EH (cell line): ENCODE results near the gene PIGQ.

Source experiments
- DNase-seq: peaks from one replicate; pipeline ENCODE4 v3.0.0-alpha.2; 2015; ENCODE audit warnings: low read depth

PIGQ gene

DNA sequence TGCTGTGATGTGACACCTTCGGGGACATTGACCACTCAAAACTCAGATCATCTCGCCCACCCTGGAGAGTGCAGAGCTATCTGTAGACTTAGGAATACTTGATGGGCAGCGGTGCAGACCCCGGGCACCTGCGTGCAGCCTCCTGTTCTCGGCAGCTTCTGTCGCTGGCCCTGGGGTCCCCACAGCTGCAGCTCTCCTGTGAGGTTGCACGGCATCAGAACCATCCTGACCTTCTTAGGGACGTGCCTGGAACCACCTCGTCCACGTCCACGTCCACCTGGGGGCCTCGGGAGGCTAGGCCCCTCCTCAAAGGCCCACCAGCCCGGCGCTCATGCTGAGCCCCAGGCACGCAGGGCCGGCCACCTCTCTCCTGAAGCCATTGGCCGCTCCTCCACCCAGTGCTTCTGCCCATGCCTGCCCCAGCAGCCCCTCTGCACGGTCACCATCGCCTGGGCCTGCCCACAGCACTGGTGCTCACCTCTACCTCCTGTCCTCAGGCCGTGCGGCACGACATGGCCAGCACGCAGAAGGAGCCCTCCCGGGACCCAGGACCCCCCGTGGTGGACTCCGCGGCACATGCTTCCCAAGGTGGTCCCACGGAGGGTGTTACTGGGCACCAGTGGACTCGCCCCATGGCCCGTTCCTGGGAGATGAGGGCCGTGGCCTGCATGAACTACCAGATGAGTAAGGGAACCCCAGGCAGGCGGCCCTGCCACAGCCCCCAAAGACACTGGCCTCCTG is 58.7 kb downstream of the PIGQ start:
- DNase-seq = no peak

DNA sequence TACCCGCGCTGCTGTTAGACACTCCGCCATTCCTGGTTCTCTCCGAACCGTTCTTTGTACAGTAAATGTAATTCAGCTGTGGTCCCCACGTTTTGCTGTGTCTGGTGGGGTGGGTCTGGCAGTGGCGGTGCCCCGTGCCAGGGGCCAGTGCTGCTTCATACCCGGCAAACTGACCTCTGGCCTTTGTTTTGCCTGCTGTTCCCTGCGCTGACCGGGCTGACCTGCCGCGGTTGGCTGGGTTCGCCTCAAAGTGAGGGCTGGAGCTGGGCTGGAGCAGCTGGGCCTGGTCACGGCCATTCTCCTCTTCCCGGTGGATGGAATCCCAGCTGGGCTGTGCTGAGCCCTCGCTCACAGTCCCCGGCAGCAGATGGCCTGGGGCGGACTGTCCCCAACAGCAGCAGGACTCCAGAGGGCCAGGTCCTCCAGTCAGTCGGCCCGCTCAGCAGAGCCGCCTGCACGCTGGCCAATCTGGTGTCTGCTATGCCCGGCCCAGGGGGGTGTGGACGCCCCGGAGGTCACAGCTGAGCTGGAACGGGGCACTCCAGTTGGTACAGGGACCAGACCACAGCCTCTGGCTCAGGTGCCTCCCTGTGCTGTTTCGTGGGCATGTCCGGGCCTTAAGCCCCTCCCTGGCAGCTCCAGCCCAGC is 59.5 kb downstream of the PIGQ start:
- no peak for DNase-seq

DNA sequence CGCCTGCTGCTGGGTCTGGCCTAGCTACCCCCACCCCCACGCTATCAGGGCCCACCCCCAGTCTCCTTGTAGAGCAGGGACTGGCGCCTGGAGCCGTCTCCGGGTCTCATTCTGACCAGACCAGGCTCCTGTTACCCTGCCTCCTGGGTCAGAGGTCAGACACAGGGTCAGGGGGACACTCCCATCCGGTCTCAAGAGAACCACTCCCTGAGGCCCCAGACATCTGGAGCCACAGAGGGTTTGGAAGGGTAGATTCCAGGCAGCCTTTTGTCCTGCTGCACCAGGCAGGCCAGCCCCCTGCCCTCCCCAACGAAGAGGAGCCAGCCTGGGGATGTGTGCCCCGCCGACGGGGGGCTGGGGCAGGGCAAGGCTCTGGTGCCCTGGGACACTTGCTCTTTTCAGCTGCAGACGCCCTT is 60.1 kb downstream of the PIGQ start:
- DNase-seq = no peak

DNA sequence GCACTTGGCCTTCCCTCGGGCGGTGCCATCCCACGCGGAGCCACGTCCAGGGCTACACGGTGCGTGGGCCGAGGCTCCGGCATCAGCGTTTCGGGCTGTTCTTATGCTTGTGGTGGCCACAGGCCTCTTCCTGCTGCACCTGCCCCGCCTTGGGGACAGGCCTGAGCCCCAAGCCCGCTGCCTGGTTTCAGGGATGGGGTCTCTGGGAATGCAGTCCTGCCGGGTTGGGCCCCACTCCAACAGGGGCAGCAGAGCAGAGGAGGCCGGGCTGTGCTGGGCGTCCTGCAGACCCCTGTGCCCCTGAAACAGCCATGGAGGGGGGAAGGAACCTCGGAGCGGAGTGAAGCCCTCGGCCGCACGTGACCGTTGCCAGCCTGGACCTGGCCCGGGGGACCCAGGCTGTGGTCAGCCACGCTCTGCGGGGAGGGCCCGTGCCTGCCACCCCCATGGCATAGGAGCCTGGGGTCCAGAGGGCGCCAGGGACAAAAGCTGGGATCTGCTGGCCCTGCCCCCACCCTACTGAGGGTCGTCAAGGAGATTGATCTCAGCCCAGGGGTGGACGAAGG is 60.6 kb downstream of the PIGQ start:
- no peak for DNase-seq

DNA sequence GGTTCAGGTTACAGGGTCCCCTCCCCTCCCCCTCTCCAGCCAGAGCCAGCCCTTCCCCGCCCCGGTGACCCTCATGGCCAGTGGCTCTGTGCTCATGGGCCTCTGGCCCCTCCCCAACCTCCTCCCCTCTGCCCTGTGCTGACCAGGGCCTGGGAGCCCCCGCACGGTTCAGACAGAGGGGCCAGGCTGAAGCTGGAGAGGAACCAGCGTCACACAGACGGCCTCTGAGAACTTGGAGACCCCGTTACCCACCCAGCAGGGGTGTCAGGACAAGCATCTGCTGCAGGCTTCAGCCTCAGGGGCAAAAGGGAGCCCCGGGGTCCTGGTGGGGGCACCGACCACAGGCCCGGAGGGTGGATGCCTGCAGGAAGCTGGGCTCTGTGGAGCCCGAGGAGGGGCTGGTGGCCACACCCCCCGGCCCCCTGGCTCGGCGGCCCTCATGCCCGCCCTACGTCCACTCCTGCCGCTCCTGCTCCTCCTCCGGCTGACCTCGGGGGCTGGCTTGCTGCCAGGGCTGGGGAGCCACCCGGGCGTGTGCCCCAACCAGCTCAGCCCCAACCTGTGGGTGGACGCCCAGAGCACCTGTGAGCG is 61.1 kb downstream of the PIGQ start, which contains the start of gene WFIKKN1:
WFIKKN1 (plus strand) TSS at position 171 of the 591 bp plus-strand sequence; CDS start at position 440, 269 bp downstream.
- no peak for DNase-seq

DNA sequence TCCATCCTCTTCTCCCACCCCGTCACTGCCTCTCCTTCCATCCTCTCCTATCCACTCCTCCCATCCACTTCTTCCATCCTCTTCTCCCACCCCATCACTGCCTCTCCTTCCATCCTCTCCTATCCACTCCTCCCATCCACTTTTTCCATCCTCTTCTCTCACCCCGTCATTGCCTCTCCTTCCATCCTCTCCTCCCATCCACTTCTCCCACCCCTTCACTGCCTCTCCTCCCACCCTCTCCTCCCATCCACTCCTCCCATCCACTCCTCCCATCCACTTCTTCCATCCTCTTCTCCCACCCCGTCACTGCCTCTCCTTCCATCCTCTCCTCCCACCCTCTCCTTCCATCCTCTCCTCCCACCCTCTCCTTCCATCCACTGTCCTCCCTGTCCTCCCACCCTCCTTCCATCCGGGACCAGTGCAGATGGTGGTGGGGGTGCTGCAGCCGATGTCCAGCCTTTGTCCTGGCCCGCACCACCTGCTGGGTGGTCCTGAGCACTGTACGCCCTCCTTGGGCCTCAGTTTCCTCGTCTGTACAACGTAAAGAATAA is 62.1 kb downstream of the PIGQ start:
- no peak for DNase-seq

DNA sequence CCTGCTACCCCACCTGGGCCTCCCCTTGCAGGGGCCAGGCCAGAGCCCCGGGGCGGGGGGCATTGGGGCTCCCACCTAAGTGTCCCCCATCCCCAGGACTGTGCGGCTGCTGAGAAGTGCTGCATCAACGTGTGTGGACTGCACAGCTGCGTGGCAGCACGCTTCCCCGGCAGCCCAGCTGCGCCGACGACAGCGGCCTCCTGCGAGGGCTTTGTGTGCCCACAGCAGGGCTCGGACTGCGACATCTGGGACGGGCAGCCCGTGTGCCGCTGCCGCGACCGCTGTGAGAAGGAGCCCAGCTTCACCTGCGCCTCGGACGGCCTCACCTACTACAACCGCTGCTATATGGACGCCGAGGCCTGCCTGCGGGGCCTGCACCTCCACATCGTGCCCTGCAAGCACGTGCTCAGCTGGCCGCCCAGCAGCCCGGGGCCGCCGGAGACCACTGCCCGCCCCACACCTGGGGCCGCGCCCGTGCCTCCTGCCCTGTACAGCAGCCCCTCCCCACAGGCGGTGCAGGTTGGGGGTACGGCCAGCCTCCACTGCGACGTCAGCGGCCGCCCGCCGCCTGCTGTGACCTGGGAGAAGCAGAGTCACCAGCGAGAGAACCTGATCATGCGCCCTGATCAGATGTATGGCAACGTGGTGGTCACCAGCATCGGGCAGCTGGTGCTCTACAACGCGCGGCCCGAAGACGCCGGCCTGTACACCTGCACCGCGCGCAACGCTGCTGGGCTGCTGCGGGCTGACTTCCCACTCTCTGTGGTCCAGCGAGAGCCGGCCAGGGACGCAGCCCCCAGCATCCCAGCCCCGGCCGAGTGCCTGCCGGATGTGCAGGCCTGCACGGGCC is 62.9 kb downstream of the PIGQ start:
- DNase-seq = no peak

DNA sequence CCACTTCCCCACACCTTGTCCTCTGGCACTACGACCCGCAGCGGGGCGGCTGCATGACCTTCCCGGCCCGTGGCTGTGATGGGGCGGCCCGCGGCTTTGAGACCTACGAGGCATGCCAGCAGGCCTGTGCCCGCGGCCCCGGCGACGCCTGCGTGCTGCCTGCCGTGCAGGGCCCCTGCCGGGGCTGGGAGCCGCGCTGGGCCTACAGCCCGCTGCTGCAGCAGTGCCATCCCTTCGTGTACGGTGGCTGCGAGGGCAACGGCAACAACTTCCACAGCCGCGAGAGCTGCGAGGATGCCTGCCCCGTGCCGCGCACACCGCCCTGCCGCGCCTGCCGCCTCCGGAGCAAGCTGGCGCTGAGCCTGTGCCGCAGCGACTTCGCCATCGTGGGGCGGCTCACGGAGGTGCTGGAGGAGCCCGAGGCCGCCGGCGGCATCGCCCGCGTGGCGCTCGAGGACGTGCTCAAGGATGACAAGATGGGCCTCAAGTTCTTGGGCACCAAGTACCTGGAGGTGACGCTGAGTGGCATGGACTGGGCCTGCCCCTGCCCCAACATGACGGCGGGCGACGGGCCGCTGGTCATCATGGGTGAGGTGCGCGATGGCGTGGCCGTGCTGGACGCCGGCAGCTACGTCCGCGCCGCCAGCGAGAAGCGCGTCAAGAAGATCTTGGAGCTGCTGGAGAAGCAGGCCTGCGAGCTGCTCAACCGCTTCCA is 63.7 kb downstream of the PIGQ start:
- DNase-seq = no peak
